ENCODE results near the gene HNRNPH2. TPM values are rescaled to one million over a fixed set of nuclear protein-coding genes. Genes with fewer than 3 reads are reported as not detected.
A peak's percentile ranks its signal among the peaks of the same experiment; 100 is the strongest.

HNRNPH2 gene
- total and polyA plus RNA-seq, 3 experiments from 2014 or later, result 21.3 to 78.7 (median 22.0) TPM

- H3K27ac Mint-ChIP-seq, result no peak overlapping the region
- H3K36me3 ChIP-seq (ENCODE audit: insufficient read depth, low read length), result no peaks in the 10 kb centered on the region
- POLR2A ChIA-PET, result no interaction called here
Measured at GRCh38 chrX:101370888-101371504, 37.0 kb upstream of the HNRNPH2 start.

DNA sequence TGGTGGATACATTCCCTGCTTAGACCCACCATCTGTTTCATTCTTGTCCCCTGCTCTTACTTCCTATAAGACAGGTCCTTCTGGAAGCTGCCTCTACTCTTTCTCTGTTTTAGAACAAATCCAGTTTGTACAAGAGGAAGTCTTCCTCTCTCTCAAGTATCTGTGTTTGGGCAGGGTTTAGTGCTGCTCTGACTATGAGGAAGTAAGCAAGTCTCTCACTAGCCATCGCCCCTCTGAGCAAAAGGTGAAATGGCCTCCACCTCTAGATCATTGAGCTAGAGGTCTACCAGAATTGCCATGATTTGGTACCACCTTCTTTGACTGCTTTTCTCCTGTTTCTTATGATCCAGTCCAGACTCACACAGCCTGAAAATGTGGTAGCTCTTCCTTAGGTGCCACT lies 30.5 kb upstream of the HNRNPH2 start:
- H3K36me3 Mint-ChIP-seq, result no peaks in the 10 kb centered on the region
- DNase-seq, result no peak
- POLR2A ChIA-PET, result interaction anchor here (0.6 kb wide), 1 partner anchor 60 kb away, joined by 3 read pairs; no protein-coding TSS in a partner anchor
- no peak overlapping the region for H3K4me3 Mint-ChIP-seq
- Histone ChIP-seq H3K4me1 (ENCODE audit: insufficient read depth, low read length) (no peaks in the 10 kb centered on the region), H3K36me3 (ENCODE audit: insufficient read depth, low read length) (no peaks in the 10 kb centered on the region), H3K27ac (ENCODE audit: low read depth, low read length) (no peak overlapping the region), H3K4me3 (ENCODE audit: low read length) (no peak overlapping the region), H3K27me3 (ENCODE audit: insufficient read depth, low read length, poor library complexity, severe bottlenecking) (no peaks in the 10 kb centered on the region), H3K9me3 (ENCODE audit: low read length) (no peaks in the 10 kb centered on the region)
- peaks cover 12 to 16% of the 10 kb centered on the region in 2 donors for H3K27me3 Mint-ChIP-seq
- no peak overlapping the region for H3K27ac Mint-ChIP-seq
- no peaks in the 10 kb centered on the region for H3K9me3 Mint-ChIP-seq
- CTCF ChIA-PET, result no interaction called here
- H3K4me1 Mint-ChIP-seq, result no peaks in the 10 kb centered on the region

More at GRCh38 chrX:101370888-101371504, 37.0 kb upstream of the HNRNPH2 start:
- Mint-ChIP-seq H3K4me3 (no peak overlapping the region), H3K9me3 (no peaks in the 10 kb centered on the region), H3K4me1 (no peaks in the 10 kb centered on the region), H3K36me3 (no peaks in the 10 kb centered on the region), H3K27me3 (peaks cover 12 to 17% of the 10 kb centered on the region in 2 donors)
- CTCF ChIA-PET, result no interaction called here
- Histone ChIP-seq H3K4me3 (ENCODE audit: low read length) (no peak overlapping the region), H3K27me3 (ENCODE audit: insufficient read depth, low read length, poor library complexity, severe bottlenecking) (no peaks in the 10 kb centered on the region), H3K9me3 (ENCODE audit: low read length) (no peaks in the 10 kb centered on the region), H3K4me1 (ENCODE audit: insufficient read depth, low read length) (no peaks in the 10 kb centered on the region), H3K27ac (ENCODE audit: low read depth, low read length) (no peak overlapping the region)
- DNase-seq, result no peak

DNA sequence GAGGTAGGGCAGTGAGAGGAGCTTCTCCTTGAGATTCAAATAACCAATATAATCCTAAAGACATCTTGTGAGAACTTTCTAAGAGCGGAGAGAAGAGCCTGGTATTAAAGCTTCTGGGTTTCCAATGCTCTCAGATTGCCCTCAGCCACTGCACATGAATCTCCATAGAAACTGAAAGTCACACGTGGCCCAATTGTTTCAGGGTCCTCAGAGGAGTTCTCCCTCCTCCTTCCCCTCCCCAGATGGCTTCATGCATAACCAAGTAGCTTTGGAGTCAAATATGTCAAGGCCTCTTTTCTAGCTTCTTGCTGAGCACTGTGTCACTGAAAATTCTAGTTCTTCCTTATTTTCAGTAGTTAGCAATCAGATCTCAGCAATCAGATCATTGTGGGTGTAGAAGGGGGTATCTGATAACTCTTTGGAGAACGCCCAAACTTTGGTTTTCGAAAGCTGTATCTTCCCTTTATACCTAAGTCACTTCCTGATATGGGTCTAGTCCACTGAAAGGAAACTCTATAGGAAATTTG lies 24.3 kb upstream of the HNRNPH2 start:
- no peaks in the 10 kb centered on the region for H3K9me3 ChIP-seq (ENCODE audit: low read length)
- H3K4me3 Mint-ChIP-seq, result no peak overlapping the region
- no peak for DNase-seq
- ChIA-PET CTCF (no interaction called here), POLR2A (no interaction called here)
- H3K27me3 ChIP-seq (ENCODE audit: insufficient read depth, low read length, poor library complexity, severe bottlenecking), result no peaks in the 10 kb centered on the region
- peaks cover 0 to 6% of the 10 kb centered on the region in 2 donors for H3K27me3 Mint-ChIP-seq
- no peaks in the 10 kb centered on the region for H3K36me3 ChIP-seq (ENCODE audit: insufficient read depth, low read length)
- no peak overlapping the region for H3K4me3 ChIP-seq (ENCODE audit: low read length)
- H3K27ac Mint-ChIP-seq, result no peak overlapping the region
- no peak overlapping the region for H3K27ac ChIP-seq (ENCODE audit: low read depth, low read length)
- no peaks in the 10 kb centered on the region for H3K36me3 Mint-ChIP-seq
- H3K9me3 Mint-ChIP-seq, result no peaks in the 10 kb centered on the region
- no peaks in the 10 kb centered on the region for H3K4me1 Mint-ChIP-seq
- no peaks in the 10 kb centered on the region for H3K4me1 ChIP-seq (ENCODE audit: insufficient read depth, low read length)

GRCh38 chrX:101385026-101385684 lies 22.9 kb upstream of the HNRNPH2 start:
- Histone ChIP-seq H3K4me3 (ENCODE audit: low read length) (no peak overlapping the region), H3K36me3 (ENCODE audit: insufficient read depth, low read length) (no peaks in the 10 kb centered on the region), H3K9me3 (ENCODE audit: low read length) (no peaks in the 10 kb centered on the region), H3K4me1 (ENCODE audit: insufficient read depth, low read length) (no peaks in the 10 kb centered on the region), H3K27me3 (ENCODE audit: insufficient read depth, low read length, poor library complexity, severe bottlenecking) (no peaks in the 10 kb centered on the region), H3K27ac (ENCODE audit: low read depth, low read length) (peak overlapping the region; percentile 57)
- peak overlapping the region in 1 of 8 donors; percentile 36 for H3K27ac Mint-ChIP-seq
- no peak overlapping the region for H3K4me3 Mint-ChIP-seq
- no peaks in the 10 kb centered on the region for H3K36me3 Mint-ChIP-seq
- H3K9me3 Mint-ChIP-seq, result no peaks in the 10 kb centered on the region
- peaks cover 0 to 6% of the 10 kb centered on the region in 2 donors for H3K27me3 Mint-ChIP-seq
- no peak for DNase-seq
- ChIA-PET CTCF (no interaction called here), POLR2A (no interaction called here)
- H3K4me1 Mint-ChIP-seq, result peaks cover 0 to under 1% (median 0%) of the 10 kb centered on the region in 3 donors

- no peak within 1 kb of the TSS for H3K4me3 ChIP-seq (ENCODE audit: low read length)
- no peak within 1 kb of the TSS for H3K4me3 Mint-ChIP-seq
- no peaks in the 10 kb centered on the region for H3K9me3 ChIP-seq (ENCODE audit: low read length)
- H3K9me3 Mint-ChIP-seq, result no peaks in the 10 kb centered on the region
- H3K36me3 Mint-ChIP-seq, result peaks cover 0 to 4% (median 0%) of the 10 kb centered on the region in 3 donors
- DNase-seq, result no peak
- H3K27ac ChIP-seq (ENCODE audit: low read depth, low read length), result peak within 1 kb of the TSS; percentile 61
- H3K36me3 ChIP-seq (ENCODE audit: insufficient read depth, low read length), result no peaks in the 10 kb centered on the region
- POLR2A ChIA-PET, result no interaction called here
- CTCF ChIA-PET, result no interaction called here
- no peaks in the 10 kb centered on the region for H3K27me3 ChIP-seq (ENCODE audit: insufficient read depth, low read length, poor library complexity, severe bottlenecking)
- peak within 1 kb of the TSS in 2 of 8 donors; percentile 52 to 96 for H3K27ac Mint-ChIP-seq
- peaks cover 0 to 6% of the 10 kb centered on the region in 2 donors for H3K27me3 Mint-ChIP-seq
- no peaks in the 10 kb centered on the region for H3K4me1 ChIP-seq (ENCODE audit: insufficient read depth, low read length)
- H3K4me1 Mint-ChIP-seq, result peaks cover under 1 to 5% (median 2%) of the 10 kb centered on the region in 3 donors
Measured at GRCh38 chrX:101385795-101386541, 22.1 kb upstream of the HNRNPH2 start, which contains the start of gene BTK. Gene BTK (minus strand): TSS chrX:101386191. CDS start chrX:101375284, 10,907 bp downstream.

DNA sequence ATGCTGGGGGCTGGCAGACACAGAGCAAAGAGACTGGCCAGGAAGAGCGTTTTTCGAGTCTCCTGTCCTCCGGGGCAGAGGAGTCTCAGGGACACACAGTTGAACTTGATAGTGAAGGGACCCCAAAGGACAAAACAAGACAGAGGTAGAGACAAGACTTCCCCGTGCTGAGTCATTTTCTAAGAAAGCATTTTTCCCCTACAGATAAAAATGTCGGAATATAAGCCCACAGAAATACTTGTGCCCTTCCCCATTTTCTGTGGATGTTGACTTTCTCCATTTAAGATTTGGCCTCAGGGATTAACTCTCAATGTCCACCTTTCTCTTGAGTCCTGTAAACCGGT lies 21.5 kb upstream of the HNRNPH2 start:
- Histone ChIP-seq H3K4me3 (ENCODE audit: low read length) (no peak overlapping the region), H3K27ac (ENCODE audit: low read depth, low read length) (peak overlapping the region; percentile 61), H3K4me1 (ENCODE audit: insufficient read depth, low read length) (peaks cover 2% of the 10 kb centered on the region), H3K27me3 (ENCODE audit: insufficient read depth, low read length, poor library complexity, severe bottlenecking) (no peaks in the 10 kb centered on the region), H3K9me3 (ENCODE audit: low read length) (no peaks in the 10 kb centered on the region), H3K36me3 (ENCODE audit: insufficient read depth, low read length) (no peaks in the 10 kb centered on the region)
- H3K4me3 Mint-ChIP-seq, result no peak overlapping the region
- no peaks in the 10 kb centered on the region for H3K9me3 Mint-ChIP-seq
- ChIA-PET CTCF (no interaction called here), POLR2A (no interaction called here)
- H3K27me3 Mint-ChIP-seq, result peaks cover 0 to 4% of the 10 kb centered on the region in 2 donors
- peak overlapping the region in 2 of 8 donors; percentile 52 to 96 for H3K27ac Mint-ChIP-seq
- peaks cover 0 to 10% (median 0%) of the 10 kb centered on the region in 3 donors for H3K36me3 Mint-ChIP-seq
- no peak for DNase-seq
- peaks cover 6 to 9% (median 7%) of the 10 kb centered on the region in 3 donors for H3K4me1 Mint-ChIP-seq

- peak overlapping the region in 1 of 7 donors; percentile 16 for H3K4me3 Mint-ChIP-seq
- no peak for DNase-seq
- H3K4me3 ChIP-seq (ENCODE audit: low read length), result no peak overlapping the region
- peaks cover 22 to 29% (median 26%) of the 10 kb centered on the region in 3 donors for H3K4me1 Mint-ChIP-seq
- no peaks in the 10 kb centered on the region for H3K9me3 Mint-ChIP-seq
- no peak overlapping the region for H3K27ac Mint-ChIP-seq
- ChIA-PET POLR2A (no interaction called here), CTCF (no interaction called here)
- peaks cover 6% of the 10 kb centered on the region for H3K36me3 ChIP-seq (ENCODE audit: insufficient read depth, low read length)
- no peak overlapping the region for H3K27ac ChIP-seq (ENCODE audit: low read depth, low read length)
- H3K27me3 Mint-ChIP-seq, result peaks cover 0 to 2% of the 10 kb centered on the region in 2 donors
- no peaks in the 10 kb centered on the region for H3K27me3 ChIP-seq (ENCODE audit: insufficient read depth, low read length, poor library complexity, severe bottlenecking)
- peaks cover 9% of the 10 kb centered on the region for H3K4me1 ChIP-seq (ENCODE audit: insufficient read depth, low read length)
- peaks cover 0 to 28% (median 0%) of the 10 kb centered on the region in 3 donors for H3K36me3 Mint-ChIP-seq
- H3K9me3 ChIP-seq (ENCODE audit: low read length), result no peaks in the 10 kb centered on the region
Measured at GRCh38 chrX:101388604-101389003, 19.4 kb upstream of the HNRNPH2 start.

Data from CD8-positive, alpha-beta memory T cell (primary cell).